Measurements from ENCODE around the gene NARS2. TPM values are rescaled to one million over a fixed set of nuclear protein-coding genes. Genes with fewer than 3 reads are reported as not detected.
A peak's percentile ranks its signal among the peaks of the same experiment; 100 is the strongest.

NARS2 gene
- total and polyA plus RNA-seq, 2 donors (not counting 1 experiment from before 2014, with no cell fraction given), result 13.2 to 15.7 TPM

DNA sequence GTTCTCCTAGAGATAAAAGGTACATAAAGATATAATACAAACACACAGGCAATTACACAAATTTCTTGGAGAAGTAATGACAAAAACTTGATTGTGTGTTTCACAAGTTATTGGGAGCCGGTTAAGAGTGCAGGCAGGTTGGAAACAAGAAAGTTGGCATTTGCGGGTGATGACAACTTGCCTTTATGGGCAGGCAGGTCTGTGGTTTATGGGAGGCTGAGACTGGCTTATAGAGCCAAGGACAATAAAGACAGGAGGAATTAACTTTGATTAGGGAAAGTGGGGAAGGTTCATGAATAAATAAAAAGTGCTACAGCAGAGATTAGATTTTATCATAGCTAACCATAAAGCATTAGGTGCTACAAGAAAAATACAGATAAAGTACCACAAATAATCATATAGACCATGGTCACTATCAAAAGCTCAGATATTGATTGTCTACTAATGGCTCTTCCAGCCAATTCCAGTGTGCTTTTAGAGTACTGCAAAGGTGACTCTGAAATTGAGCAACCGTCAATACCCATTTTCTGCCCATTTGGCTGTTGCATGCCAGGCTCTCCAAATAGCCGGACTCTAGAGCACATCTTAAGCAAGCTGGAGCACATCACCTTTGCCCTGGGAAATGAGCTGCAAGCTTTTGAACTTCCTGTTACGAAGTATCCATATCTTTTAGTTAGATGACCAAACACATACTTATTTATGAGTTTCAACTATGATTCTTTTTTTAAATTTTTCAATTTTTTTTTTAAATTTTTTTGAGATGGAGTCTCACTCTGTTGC lies 123.1 kb downstream of the NARS2 start:
- Histone ChIP-seq H3K9me3 (ENCODE audit: control insufficient read depth, insufficient read depth, low read depth, low read length) (no peaks in the 10 kb centered on the region), H3K36me3 (ENCODE audit: control insufficient read depth, insufficient read depth, low read length) (no peaks in the 10 kb centered on the region), H3K4me1 (ENCODE audit: control insufficient read depth, extremely low read depth, insufficient read depth, low read length) (no peaks in the 10 kb centered on the region), H3K79me2 (ENCODE audit: control insufficient read depth, insufficient read depth, low read length) (no peaks in the 10 kb centered on the region), H2AFZ (ENCODE audit: low read length) (no peak overlapping the region), H3K27me3 (ENCODE audit: control insufficient read depth, insufficient read depth, low read length) (no peaks in the 10 kb centered on the region), H3K27ac (ENCODE audit: insufficient read depth, low read length) (no peak overlapping the region), H3K4me3 (replicated peaks in 1 of 4; ENCODE audit: control extremely low read depth in 1 of 4, insufficient read depth in 1 of 4, low read depth in 3 of 4, low read length in 4 of 4) (no peak overlapping the region), H3K4me2 (ENCODE audit: extremely low read depth, insufficient read depth, low read length) (no peak overlapping the region), H4K20me1 (ENCODE audit: control insufficient read depth, extremely low read depth, insufficient read depth, low read length) (no peaks in the 10 kb centered on the region), H3K9ac (ENCODE audit: insufficient read depth, low read length) (no peak overlapping the region)
- no peak for DNase-seq (ENCODE audit: low read depth in 2 of 2)
- no peak for TF ChIP-seq EZH2 (IDR thresholded peaks at IDR 0.05; ENCODE audit: low read length, missing control alignments)
- TF ChIP-seq, protein P1, sequence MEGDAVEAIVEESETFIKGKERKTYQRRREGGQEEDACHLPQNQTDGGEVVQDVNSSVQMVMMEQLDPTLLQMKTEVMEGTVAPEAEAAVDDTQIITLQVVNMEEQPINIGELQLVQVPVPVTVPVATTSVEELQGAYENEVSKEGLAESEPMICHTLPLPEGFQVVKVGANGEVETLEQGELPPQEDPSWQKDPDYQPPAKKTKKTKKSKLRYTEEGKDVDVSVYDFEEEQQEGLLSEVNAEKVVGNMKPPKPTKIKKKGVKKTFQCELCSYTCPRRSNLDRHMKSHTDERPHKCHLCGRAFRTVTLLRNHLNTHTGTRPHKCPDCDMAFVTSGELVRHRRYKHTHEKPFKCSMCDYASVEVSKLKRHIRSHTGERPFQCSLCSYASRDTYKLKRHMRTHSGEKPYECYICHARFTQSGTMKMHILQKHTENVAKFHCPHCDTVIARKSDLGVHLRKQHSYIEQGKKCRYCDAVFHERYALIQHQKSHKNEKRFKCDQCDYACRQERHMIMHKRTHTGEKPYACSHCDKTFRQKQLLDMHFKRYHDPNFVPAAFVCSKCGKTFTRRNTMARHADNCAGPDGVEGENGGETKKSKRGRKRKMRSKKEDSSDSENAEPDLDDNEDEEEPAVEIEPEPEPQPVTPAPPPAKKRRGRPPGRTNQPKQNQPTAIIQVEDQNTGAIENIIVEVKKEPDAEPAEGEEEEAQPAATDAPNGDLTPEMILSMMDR (conservative IDR thresholded peaks at IDR 0.05 in 1 of 2, IDR thresholded peaks at IDR 0.05 in 1 of 2; ENCODE audit: low read depth in 1 of 2, low read length in 2 of 2), result no peak

DNA sequence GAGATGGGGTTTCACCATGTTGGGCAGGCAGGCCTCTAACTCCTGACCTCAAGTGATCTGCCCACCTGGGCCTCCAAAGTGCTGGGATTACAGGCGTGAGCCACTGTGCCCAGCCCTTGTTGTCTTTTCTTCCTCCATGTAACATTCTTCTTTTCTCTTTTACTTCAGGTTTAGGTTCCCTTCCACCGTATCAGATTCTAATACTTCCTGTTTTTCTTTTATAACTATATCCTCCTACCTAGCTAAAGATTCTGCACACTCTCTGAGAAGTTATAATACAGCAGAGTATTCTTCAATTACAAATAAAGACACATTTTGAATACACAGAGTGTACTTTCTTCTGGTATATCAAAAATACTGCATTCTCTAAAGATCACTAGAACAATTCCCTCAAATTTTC lies 123.8 kb downstream of the NARS2 start:
- no peaks in the 10 kb centered on the region for H4K20me1 ChIP-seq (ENCODE audit: control insufficient read depth, extremely low read depth, insufficient read depth, low read length)
- no peak overlapping the region for H3K27ac ChIP-seq (ENCODE audit: insufficient read depth, low read length)

DNA sequence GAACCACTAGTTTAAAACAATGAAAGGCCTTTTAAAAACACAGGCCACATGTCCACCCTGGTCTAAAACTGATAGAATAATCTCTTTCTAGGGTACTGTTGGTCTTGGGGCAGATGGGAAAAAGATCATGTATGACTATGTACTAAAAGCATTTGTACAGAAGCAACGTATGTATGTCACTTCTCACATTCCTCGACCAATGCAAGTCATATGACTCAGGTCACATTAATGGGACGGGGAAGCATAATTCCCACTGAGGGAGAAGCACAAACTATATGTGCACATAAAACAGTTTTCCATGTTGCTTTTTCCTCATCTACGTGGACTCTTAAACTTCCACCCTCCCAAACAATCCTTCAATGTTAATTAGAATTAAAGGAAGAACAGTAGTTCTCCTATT lies 124.8 kb downstream of the NARS2 start:
- H3K79me2 ChIP-seq (ENCODE audit: control insufficient read depth, insufficient read depth, low read length), result no peaks in the 10 kb centered on the region
- DNase-seq (ENCODE audit: low read depth in 2 of 2), result peak; percentile 23 to 43

More for the DNA sequence above, 123.8 kb downstream of the NARS2 start:
- TF ChIP-seq, protein P1 (conservative IDR thresholded peaks at IDR 0.05 in 1 of 2, IDR thresholded peaks at IDR 0.05 in 1 of 2; ENCODE audit: low read depth in 1 of 2, low read length in 2 of 2), result no peak
- no peak for TF ChIP-seq EZH2 (IDR thresholded peaks at IDR 0.05; ENCODE audit: low read length, missing control alignments)
- no peak overlapping the region for H3K4me2 ChIP-seq (ENCODE audit: extremely low read depth, insufficient read depth, low read length)
- H3K36me3 ChIP-seq (ENCODE audit: control insufficient read depth, insufficient read depth, low read length), result no peaks in the 10 kb centered on the region
- DNase-seq (ENCODE audit: low read depth in 2 of 2), result no peak
- no peak overlapping the region for H2AFZ ChIP-seq (ENCODE audit: low read length)
- H3K79me2 ChIP-seq (ENCODE audit: control insufficient read depth, insufficient read depth, low read length), result no peaks in the 10 kb centered on the region
- H3K9ac ChIP-seq (ENCODE audit: insufficient read depth, low read length), result no peak overlapping the region
- H3K9me3 ChIP-seq (ENCODE audit: control insufficient read depth, insufficient read depth, low read depth, low read length), result no peaks in the 10 kb centered on the region
- H3K4me3 ChIP-seq (replicated peaks in 1 of 4; ENCODE audit: control extremely low read depth in 1 of 4, insufficient read depth in 1 of 4, low read depth in 3 of 4, low read length in 4 of 4), result no peak overlapping the region
- H3K27me3 ChIP-seq (ENCODE audit: control insufficient read depth, insufficient read depth, low read length), result no peaks in the 10 kb centered on the region
- no peaks in the 10 kb centered on the region for H3K4me1 ChIP-seq (ENCODE audit: control insufficient read depth, extremely low read depth, insufficient read depth, low read length)

More for the DNA sequence above, 124.8 kb downstream of the NARS2 start:
- Histone ChIP-seq H3K9me3 (ENCODE audit: control insufficient read depth, insufficient read depth, low read depth, low read length) (no peaks in the 10 kb centered on the region), H3K27me3 (ENCODE audit: control insufficient read depth, insufficient read depth, low read length) (no peaks in the 10 kb centered on the region), H3K4me1 (ENCODE audit: control insufficient read depth, extremely low read depth, insufficient read depth, low read length) (no peaks in the 10 kb centered on the region), H4K20me1 (ENCODE audit: control insufficient read depth, extremely low read depth, insufficient read depth, low read length) (no peaks in the 10 kb centered on the region), H3K36me3 (ENCODE audit: control insufficient read depth, insufficient read depth, low read length) (no peaks in the 10 kb centered on the region), H3K4me2 (ENCODE audit: extremely low read depth, insufficient read depth, low read length) (no peak overlapping the region), H2AFZ (ENCODE audit: low read length) (no peak overlapping the region), H3K4me3 (replicated peaks in 1 of 4; ENCODE audit: control extremely low read depth in 1 of 4, insufficient read depth in 1 of 4, low read depth in 3 of 4, low read length in 4 of 4) (no peak overlapping the region), H3K27ac (ENCODE audit: insufficient read depth, low read length) (no peak overlapping the region), H3K9ac (ENCODE audit: insufficient read depth, low read length) (no peak overlapping the region)
- TF ChIP-seq EZH2 (IDR thresholded peaks at IDR 0.05; ENCODE audit: low read length, missing control alignments), result no peak
- TF ChIP-seq, protein P1 (conservative IDR thresholded peaks at IDR 0.05 in 1 of 2, IDR thresholded peaks at IDR 0.05 in 1 of 2; ENCODE audit: low read depth in 1 of 2, low read length in 2 of 2), result no peak

Measured in fibroblast of lung (primary cell).